ENCODE data around the gene CHRNA7.

The CHRNA7 gene

GRCh38 chr15:32089851-32090359 is 59.6 kb downstream of the CHRNA7 start:
- DNase-seq (ENCODE audit: low read depth): no peak

DNA sequence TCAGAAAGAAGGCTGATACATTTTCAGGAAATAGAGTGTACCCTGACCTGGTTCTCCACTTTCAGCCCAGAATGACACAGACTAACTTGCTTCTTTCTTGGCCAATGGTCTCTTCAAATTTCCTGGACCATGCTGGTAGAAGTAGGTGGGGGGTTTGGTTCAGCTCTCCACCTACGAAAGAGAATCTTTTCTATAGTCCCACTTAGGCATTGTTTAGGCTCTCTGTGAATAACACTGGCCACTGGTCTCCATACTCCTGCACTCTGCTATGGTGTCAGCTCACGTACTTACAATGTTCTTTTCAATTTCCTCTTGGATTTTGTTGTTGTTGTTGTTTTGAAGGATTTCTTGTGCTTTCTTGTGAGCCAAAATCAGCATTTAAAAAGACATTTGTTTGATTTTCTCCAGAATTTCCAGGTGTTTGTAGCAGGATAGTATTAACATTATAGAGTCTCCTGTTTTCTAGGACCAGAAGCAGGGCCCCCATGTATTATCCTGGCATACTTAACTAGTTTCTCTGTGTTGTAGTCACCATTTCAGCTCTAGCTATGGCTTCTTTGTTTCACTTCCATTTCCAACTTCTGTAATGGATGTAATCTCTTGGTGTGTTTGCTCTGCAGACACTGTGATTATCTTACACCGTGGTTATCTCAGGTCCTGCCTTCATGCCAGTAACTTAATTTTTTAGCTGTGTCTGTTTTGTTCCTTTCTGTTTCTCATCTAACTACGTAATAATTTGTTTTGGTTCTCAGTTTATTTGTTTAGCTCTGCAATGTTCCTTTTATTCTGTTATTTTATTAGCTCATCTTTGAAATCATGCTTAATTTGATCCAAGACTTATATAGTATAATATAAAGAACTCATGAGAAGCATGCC is 61.4 kb downstream of the CHRNA7 start:
- DNase-seq (ENCODE audit: low read depth): no peak

GRCh38 chr15:32096213-32096612 is 65.9 kb downstream of the CHRNA7 start:
- DNase-seq (ENCODE audit: low read depth): no peak

DNA sequence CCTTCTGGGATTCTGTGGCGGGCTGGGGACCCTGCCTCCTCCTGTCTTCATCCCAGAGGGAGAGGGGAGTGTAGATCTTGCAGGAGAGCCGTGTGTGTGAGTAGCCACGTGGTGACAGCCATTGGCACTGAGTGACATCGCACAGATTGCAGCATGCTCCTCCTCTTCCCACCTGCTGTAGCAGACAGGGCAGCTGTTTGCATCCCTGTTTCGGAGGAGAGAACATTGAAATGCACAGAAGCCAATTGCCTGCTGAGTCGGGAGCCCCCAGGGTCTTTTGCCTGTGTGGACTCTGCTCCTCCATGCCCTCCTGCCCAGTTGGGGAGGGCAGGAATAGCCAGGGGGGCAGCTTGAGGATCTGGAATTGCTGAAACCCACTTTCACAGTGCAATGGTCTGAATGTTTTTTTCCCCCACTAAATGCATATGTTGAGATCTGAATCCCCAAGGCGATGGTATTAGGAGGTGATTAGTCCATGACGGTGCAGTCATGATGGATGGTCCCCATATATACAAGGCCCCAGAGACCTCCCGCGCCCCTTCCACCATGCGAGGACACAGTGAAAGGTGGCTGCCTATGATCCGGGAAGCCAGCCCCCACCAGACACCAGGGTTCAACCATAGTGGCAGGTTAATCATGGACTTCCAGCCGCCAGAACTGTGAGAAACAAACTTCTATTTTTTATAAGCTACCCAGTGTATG is 66.8 kb downstream of the CHRNA7 start:
- no peak for DNase-seq (ENCODE audit: low read depth)

DNA sequence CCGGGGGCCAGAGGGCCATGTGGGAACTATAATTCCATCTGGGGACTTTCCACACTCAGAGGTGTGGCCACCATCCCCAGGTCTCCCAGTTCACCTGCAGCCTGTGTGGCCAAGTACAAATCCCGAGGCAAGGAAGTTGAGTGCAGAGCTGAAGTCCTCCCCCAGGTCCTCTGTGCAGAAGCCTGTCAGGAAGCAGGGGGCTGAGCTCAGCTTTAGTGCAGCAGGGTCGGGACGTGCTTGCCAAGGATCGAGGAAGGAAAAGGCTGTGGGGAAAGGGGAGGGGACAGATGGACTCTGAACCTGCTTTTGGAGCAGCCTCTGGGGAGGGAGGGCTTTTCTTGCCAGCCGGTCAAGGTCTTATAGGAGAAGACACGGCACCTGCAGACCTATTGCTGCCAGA is 67.7 kb downstream of the CHRNA7 start:
- no peak for DNase-seq (ENCODE audit: low read depth)

DNA sequence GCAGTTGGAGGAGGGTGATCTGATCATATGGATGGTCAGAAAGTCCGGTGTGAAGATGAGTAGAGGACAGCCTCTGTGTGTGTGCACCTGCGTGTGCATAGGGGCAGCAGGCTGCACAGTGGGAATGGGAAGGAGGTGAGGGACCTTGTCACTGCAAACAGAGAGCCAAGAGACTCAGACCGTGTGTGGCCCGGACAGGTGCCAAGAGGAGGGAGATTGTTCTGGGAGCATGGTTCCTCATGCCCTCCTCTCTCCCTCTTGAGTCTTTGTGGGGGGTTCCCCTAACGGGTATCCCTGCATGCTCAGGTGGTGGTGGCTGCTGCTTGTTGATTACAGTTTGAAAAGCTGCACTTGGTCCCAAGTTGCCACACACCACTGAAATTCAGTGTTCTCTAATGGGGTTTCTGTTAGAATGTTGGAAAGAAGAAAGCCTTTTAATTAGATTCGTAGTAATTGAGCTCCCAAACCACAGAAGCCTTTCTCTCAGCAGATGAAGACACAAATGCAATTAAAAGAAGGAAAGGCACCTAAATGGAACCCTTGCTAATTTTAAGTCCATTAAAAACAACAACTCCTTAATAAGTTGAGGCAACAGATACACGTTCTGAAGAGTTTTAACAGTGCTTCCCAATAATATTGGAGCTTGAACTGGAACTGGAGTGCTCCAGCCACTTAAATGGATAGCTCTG is 68.9 kb downstream of the CHRNA7 start:
- no peak for DNase-seq (ENCODE audit: low read depth)

DNA sequence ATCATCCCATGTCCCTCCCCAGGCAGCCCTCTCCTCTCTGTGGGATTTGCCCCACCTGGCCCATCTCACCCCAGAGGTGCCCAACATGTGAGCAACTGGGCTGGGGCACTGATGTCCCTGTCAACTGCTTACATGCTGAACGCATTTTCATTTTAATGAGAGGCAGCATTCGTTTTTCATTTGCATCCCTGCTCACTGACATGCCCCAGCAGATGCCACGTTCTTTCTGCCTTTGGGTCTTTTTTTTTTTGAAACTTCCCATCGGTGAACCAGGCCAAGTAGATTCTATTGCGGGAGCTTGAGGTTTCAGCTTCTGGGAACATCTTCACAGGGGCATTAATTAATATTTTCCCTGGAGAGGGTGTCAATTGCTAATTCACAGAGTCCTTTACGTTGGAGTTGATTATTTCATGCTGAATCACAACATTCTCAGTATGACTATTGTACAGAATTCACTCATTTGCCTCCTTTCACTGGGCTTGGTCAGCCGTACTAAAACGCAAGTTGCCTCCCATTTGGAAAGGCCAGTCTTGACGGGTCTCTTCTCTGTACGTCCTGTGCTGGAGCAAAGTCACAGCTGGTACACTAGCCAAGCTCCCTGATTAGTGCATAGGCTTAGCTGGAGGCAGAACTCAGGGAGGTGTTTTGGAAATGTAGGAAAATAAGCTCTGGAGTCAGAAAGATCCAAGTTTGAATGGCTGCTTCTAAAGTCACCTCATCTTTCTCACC is 69.8 kb downstream of the CHRNA7 start:
- DNase-seq (ENCODE audit: low read depth): no peak

GRCh38 chr15:32104061-32104995 is 74.0 kb downstream of the CHRNA7 start:
- DNase-seq (ENCODE audit: low read depth): no peak

DNA sequence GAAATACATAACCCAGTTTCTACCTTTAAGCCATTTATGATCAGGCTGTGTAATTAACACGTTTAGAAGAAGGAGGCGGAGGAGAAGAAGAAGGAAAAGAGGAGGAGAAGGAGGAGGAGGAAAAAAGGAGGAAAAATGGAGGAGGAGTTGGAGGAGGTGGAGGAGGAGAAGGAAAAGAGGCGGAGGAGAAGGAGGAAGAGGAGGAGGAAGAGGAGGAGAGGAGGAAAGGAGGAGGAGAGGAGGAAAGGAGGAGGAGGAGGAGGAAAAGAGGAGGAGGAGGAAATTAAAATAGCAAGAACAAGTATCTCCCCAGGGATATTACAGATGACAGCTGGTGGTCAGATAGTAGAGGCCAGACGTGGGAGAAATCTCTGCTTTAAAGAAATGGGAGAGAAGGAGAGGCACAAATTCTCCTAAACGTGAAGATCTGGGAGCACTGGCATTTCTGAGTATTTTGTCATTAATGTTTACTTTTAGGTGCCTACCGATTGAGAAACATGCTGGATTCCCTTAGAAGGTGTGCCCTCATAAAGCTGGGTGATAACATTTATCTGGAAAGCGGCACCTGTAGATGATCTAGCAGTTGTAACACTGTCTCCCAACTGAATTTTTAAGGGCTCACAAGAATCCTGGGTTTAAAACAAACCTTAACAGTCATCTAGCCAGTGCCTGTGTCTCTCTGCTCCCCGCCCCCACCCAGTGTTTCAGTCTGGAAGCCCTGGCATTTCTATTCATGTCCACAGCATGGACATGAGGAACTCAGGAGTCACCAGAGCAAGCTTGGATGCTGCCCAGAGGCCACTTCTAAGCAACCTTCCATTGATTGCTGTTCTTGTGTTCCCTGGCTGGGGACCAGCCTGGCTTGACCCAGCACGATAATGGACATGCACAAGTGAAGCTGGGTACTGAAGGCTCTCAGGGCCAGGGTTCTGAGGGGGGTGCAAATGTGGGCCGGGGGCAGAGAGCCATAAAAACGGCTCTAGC is 75.2 kb downstream of the CHRNA7 start:
- DNase-seq (ENCODE audit: low read depth): no peak

DNA sequence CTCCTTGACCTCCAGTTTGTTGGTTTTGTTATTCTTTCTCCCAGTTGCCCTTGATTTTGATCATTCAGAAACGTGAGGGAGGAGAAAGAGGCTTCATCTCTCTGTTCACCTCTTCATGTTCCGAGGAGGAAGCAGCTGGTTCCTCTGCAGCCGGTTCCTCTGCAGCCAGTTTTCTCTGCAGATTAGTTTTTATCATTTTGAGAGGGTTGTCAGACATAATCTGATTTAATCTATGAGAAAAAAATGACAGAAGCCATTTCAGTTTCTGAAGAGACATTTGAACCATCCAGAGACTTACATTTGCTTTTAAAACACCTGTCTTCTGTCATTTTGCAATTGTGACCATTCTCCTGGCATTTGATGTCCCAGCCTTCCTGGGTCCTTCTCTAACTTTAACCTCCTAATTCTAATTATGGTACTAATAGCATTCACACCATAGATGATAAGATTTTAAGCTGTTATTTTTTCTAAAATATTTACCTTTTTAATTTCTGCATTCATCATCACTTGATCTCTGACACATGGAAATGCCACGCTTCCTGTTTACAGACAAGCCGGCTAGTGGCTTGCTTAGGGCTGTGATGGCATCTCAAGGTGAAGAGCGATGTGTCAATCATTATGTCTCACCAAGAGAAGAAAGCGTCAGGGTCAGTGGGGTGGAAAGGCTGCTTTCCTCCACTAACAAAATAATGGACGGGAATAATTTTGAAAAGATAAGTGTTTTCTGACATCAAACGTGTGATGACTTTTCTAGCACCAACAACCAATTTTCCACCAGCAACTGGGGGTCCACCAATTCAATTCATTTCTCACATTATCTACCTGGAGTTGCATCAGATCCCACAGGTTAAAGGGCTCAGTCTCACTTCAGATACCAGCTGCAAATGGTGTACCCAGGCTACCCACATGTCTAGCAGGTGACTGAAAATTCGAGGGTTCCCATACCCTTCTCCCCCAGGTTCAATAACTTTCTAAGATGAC is 76.4 kb downstream of the CHRNA7 start:
- no peak for DNase-seq (ENCODE audit: low read depth)

- no peak for DNase-seq (ENCODE audit: low read depth)
These were observed 77.3 kb downstream of the CHRNA7 start for GRCh38 chr15:32107477-32108080.

- DNase-seq (ENCODE audit: low read depth): no peak
These were observed 78.3 kb downstream of the CHRNA7 start for GRCh38 chr15:32108661-32109060.

GRCh38 chr15:32112101-32112500 is 81.8 kb downstream of the CHRNA7 start:
- no peak for DNase-seq (ENCODE audit: low read depth)

DNA sequence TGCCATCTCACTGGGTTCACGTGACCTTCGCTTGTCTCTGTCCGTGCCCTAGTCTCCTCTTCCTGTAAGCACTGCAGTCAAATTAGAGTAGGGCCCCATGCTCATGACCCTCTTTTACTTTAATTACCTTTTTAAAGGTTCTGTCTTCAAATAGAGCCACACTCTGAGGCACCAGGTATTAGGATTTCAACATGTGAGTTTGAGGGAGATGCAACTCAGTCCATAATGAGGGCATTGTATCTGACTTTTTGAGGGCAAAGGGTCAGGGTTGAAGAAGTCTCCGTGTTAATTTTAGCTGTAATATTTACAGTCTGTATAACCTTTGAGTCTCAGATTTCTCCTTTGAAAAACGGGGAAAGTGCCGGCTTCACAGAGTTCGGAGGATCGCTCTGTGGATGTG is 82.9 kb downstream of the CHRNA7 start:
- DNase-seq (ENCODE audit: low read depth): no peak

DNA sequence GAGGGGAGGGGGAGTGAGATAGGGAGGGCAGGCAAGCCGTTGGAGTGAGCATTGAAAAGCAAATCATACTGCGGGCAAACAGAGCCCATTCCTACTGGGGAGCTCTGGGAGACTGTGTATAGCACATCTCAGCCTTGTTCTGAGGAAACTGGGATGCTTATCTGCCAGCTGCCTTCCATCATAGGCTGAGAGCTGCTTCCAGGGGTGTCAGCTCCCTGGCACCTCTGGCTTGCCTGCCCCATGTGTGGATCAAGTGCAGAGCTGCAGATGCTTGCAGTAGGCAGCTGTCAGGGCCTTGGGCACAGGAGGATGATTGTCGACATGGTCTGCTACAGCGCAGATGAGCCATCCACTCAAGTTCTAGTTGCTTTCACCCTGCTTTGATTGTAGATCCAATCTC is 86.8 kb downstream of the CHRNA7 start:
- no peak for DNase-seq (ENCODE audit: low read depth)

GRCh38 chr15:32119286-32119685 is 89.0 kb downstream of the CHRNA7 start:
- DNase-seq (ENCODE audit: low read depth): no peak

DNA sequence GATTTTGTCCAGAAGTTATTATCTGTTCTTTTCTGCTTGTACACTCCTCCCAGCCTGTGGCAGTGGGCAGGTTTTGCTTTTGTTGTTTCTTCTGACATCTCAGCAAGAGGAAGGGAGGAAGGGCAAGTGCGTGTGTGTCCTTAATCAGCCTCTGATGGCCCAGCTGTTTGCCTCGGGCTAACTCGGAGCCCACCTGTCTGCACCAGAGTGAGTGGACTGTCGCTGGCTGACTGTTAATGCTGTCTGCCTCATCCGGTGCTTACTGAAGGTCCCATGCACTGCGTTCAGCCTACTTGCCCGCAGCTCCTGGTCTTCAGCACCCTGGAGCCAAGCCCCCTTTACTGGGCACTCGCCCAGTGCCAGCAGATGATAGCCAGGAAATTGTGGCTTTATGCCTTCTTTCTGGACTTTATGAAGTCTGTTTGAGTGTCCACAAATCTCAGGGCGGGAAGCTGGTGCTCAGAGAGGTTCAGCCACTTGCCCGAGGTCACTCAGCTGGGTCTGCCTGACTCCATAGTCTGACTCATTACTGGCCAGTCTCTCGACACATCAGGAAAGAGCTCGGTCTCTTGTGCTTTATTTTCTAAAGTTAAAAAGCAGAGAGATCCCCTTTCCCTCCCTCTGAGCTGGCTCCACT is 89.5 kb downstream of the CHRNA7 start:
- DNase-seq (ENCODE audit: low read depth): no peak
